D721Med (cell line): Measurements from ENCODE around the gene SH3PXD2A.

Source experiments
- DNase-seq: peaks from one replicate; pipeline ENCODE4 v3.0.0; 2011; ENCODE audit warnings: low spot score; ENCODE audit not compliant: insufficient read length
- FAIRE-seq: peaks from 2 replicates; lab custom pipeline; 2011; peaks lifted over from hg19 to GRCh38; lab: Jason Lieb, UNC
- CTCF ChIP-seq: IDR thresholded peaks from 2 replicates; pipeline ENCODE4 v1.5.1; 2012; ENCODE audit warnings: mild to moderate bottlenecking, control low read depth; ENCODE audit not compliant: insufficient read depth; ENCODE audit errors: missing control alignments

Gene SH3PXD2A

DNA sequence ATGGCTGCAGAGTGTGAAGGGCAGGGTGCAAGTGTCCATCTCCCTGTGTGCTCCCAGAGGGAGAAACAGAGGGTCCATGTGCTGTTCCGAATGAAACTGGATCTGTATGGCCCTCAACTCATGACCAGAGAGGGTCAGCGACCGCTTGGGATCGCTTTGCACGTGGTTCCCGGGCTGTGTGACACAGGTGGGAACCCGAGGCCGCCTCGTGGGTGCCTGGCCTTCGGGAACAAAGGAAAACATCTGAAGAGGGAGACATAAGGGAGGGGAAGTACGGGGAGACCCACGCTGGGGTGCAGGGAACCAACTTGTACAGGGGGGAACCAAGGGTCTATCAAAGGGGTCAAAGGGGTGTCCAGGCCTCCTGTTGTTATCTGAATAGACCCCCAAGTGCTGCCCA lies 57.5 kb downstream of the SH3PXD2A start:
- FAIRE-seq = no peak
- TF ChIP-seq CTCF = no peak

DNA sequence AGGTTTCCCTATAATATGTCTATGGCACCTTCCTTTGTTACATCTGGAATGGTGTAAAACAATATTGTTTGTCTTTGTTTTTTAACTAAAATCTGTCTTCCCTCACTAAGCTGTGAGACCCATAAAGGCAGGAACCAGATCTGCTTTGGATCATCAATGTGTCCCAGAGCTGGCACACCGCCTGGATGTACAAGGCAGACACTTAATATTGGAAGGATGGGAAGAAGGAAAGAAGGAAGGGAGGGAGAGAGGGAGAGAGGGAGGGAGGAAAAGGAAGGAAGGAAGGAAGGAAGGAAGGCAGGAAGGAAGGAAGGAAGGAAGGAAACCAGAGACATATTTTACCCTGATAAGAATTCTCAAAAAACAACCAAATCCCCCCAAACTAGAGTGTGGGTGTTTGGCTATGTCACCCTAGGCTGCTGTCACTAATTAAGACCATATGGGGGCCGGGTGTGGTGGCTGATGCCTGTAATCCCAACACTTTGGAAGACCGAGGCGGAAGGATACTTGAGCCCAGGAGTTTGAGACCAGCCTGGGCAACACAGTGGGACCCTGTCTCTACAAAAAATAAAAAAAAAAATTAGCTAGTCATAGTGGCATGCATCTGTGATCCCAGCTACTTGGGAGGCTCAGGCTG lies 59.6 kb downstream of the SH3PXD2A start:
- FAIRE-seq = no peak

More for the DNA sequence above, 57.5 kb downstream of the SH3PXD2A start:
- DNase-seq = no peak

DNA sequence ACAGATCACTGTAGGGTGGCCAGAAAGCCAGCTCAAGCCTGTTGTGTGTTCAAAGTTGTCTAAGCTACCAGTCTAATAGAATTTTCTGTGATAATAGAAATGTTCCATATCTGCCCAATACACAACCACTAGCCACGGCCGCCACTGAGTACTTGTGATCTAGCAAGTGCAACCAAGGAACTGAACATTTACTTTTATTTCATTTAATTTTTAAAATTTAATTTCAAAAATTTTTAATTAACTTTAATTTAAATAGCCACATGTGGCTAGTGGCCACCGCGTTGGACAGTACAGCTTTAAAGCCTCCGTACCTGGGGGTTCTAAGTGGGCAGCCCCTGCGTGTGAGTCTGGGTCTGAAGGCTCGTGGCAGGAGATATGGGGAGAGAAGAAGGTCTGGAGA lies 60.4 kb downstream of the SH3PXD2A start:
- DNase-seq = no peak
- no peak for TF ChIP-seq CTCF
- FAIRE-seq = no peak

More for the DNA sequence above, 59.6 kb downstream of the SH3PXD2A start:
- no peak for DNase-seq
- TF ChIP-seq CTCF = no peak

- TF ChIP-seq CTCF = no peak
- no peak for FAIRE-seq
- no peak for DNase-seq
Observed at GRCh38 chr10:103793920-103794883, 61.2 kb downstream of the SH3PXD2A start.

DNA sequence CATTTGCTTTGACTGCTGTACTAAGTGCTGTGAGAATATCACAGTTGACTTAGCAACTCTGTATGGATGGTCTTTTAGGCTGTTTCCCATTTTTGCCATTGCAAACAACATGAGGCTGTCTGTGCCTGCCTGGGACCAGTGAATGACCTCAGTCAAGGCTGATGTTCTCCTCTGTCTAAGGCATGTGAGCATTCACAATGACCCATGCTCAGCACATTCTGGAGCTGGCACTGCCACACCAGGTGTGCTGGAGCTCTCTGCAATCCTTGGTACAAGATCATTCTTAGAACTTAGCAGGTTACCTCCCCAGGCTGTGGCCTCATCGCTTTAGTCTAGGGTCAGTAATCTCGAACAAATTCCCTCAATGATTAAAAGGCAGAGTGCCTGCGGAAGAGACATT lies 61.9 kb downstream of the SH3PXD2A start:
- no peak for TF ChIP-seq CTCF
- FAIRE-seq (no peak), DNase-seq (no peak)

DNA sequence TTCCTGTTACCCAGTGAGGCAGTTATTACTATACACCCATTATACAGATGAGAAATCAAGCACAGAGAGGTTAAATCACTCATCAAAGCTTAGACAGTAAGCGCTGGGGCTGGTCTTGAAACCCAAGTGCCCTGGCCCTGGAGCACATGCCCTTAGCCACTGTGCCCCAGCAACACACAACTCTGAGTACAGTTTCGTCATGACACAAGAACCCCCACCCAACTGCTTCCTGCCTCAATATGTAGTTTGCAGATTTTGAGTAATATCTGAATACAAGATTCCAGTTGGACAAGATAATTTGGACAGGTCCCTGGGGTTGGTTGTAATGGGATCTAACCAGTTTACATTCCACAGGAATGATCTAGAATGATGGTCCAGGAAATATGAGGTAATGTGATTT lies 62.8 kb downstream of the SH3PXD2A start:
- FAIRE-seq (no peak), DNase-seq (no peak)
- TF ChIP-seq CTCF = no peak

DNA sequence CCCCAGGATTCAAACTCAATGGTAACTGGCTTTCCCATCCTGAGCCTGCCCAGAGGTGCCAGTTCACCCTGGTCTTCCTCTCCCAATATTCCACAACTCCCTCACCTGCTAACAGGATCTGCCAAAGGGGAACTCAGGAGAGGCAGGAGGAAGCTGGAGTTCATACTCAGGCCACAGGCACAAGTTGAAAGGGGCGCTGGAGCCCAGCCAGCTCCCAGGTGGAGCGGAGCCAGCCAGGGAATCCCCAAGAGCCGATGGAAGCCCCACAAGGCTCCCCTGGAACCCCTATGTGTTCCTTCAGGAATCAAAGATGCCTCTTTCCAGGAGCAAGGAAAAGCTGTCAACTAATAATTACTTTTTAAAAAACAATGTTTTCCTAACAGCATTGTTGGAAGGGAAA lies 63.5 kb downstream of the SH3PXD2A start:
- no peak for FAIRE-seq
- TF ChIP-seq CTCF = no peak
- DNase-seq = no peak
